GM06990 (cell line): ENCODE results near the gene SPINK9.

Experiments used
- DNase-seq: peaks from one replicate; pipeline ENCODE4 v3.0.0-alpha.2; 2011; ENCODE audit not compliant: insufficient read length; ENCODE audit errors: extremely low read depth
- H3K27me3 ChIP-seq: replicated peaks from 2 replicates; pipeline ENCODE4 v1.6.0; 2011; ENCODE audit warnings: low read length; ENCODE audit not compliant: control insufficient read depth, insufficient read depth
- H3K36me3 ChIP-seq: 2 replicates; pipeline ENCODE4 v1.5.1; 2011; ENCODE audit warnings: low read length; ENCODE audit not compliant: control insufficient read depth, insufficient read depth
- H3K4me3 ChIP-seq: replicated peaks from 2 replicates; pipeline ENCODE4 v1.5.1; 2011; ENCODE audit warnings: low read depth, mild to moderate bottlenecking, control low read depth, low read length
- TF ChIP-seq, protein P1 (sequence below): IDR thresholded peaks from 2 replicates; pipeline ENCODE4 v1.5.1; 2011; ENCODE audit warnings: low read length, control low read depth, mild to moderate bottlenecking, inconsistent platforms; ENCODE audit not compliant: insufficient read depth, poor library complexity, severe bottlenecking

SPINK9 gene

DNA sequence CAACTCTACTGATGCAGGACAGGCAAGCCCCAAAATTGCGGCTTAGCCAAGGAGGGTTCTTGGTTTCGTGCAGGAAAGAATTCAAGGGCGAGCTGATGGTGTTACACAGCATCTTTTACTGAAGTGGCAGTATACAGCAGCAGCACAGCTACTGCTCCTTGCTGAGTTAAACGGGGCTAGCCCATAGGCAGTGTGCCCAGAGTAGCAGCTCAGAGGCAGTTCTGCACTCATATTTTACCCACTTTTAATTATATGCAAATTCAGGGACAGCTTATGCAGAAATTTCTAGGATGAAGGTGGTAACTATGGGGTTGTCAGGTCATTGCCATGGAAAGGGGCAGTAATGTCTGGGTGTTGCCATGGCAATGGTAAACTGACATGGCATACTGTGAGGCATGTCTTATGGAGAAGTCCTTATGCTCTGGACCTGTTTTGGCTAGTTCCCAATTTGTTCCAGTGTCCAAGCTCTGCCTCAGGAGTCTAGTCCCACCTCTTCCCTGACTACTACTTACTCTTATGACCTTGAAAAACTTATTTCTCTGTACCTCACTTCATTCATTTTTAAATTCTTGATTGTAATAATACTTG, 2.0 kb upstream of the SPINK9 start:
- H3K4me3 ChIP-seq = no peak overlapping the region
- DNase-seq = no peak
- no peaks in the 10 kb centered on the region for H3K36me3 ChIP-seq
- no peaks in the 10 kb centered on the region for H3K27me3 ChIP-seq
- TF ChIP-seq, protein P1, sequence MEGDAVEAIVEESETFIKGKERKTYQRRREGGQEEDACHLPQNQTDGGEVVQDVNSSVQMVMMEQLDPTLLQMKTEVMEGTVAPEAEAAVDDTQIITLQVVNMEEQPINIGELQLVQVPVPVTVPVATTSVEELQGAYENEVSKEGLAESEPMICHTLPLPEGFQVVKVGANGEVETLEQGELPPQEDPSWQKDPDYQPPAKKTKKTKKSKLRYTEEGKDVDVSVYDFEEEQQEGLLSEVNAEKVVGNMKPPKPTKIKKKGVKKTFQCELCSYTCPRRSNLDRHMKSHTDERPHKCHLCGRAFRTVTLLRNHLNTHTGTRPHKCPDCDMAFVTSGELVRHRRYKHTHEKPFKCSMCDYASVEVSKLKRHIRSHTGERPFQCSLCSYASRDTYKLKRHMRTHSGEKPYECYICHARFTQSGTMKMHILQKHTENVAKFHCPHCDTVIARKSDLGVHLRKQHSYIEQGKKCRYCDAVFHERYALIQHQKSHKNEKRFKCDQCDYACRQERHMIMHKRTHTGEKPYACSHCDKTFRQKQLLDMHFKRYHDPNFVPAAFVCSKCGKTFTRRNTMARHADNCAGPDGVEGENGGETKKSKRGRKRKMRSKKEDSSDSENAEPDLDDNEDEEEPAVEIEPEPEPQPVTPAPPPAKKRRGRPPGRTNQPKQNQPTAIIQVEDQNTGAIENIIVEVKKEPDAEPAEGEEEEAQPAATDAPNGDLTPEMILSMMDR = no peak

DNA sequence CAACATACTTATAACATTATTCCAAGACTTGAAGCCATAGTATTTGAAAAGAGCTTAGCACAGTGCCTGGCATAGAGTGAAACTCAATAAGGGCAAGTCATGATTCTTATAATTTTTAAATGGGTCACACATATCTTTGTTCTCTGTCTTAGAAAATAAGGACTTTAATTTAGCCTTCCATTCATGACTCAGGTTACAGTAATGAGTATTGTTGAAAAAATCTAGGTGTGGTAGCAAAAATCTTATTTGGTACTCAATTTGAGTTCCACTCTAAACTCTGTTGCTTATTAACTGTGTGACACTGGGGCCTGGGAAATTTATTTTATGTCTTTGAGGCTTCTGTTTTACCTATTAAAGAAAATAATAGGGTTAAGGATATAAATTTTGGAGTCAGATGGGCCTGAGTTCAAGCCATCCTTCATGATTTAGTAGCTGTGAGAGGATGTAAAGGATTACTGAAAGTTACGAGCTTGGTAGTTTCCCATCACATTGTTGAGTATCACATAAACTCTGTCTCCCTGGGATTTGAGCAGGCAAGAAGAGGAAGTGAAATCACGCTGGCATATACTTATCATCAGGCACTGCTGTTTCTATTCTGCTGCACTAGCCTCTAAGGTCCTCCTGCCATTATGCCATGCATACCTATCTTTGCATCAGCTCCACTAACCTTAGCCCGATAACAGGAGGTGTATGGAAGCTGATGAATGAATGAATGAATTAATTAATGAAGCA, 1.5 kb downstream of the SPINK9 start:
- DNase-seq = no peak
- Histone ChIP-seq H3K27me3 (no peaks in the 10 kb centered on the region), H3K4me3 (no peak overlapping the region), H3K36me3 (no peaks in the 10 kb centered on the region)
- TF ChIP-seq, protein P1 = no peak

DNA sequence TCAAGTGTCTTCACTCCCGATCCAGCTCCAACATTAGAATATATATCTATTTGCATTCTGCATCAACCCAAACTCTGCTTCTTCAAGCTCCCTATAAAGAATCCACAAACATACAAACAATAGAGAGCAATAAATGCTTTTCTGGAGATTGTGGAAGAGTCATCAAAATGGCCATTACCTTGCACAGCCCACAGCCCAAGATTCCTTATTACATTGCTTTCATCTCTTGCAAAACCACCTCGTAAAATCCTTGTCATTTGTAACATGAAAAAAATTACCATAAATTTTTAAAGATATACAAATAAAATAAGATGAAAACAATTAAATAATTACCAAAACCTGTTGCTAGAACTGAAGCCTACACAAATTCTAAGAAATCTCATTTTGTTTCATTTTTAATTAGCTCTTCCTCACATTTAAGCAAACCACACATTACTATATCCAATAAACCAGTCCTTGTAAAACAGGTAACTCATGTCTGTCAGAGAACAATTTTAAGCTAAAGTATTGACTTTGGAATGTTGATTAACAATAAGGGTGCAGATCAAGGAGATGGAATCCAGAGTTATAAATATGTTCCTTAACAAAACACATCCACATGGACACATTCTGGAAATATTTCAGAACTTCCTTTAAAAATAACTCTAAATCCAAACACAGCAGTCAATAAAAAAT, 7.1 kb downstream of the SPINK9 start:
- TF ChIP-seq, protein P1 = no peak
- no peak for DNase-seq
- no peak overlapping the region for H3K4me3 ChIP-seq
- no peaks in the 10 kb centered on the region for H3K36me3 ChIP-seq
- H3K27me3 ChIP-seq = no peaks in the 10 kb centered on the region

DNA sequence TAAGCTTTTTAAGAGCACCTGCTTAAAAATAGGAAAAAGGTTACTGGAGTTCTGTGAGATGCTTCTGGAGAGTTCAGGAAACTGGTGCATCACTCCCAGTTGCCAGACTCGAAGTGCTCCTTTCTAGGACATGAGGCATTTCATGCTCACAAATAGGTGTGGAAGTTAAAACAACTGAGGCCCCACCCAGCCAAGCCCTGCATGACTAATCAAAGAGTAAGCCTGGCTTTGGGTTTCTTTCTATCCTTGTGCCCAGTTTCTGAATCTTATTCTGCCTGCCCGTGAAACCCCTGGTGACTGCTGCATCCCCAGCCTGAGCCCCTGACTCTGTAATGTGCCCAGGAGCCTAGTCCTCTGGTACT, 7.7 kb downstream of the SPINK9 start:
- no peak overlapping the region for H3K4me3 ChIP-seq
- TF ChIP-seq, protein P1 = no peak
- DNase-seq = no peak
- no peaks in the 10 kb centered on the region for H3K36me3 ChIP-seq
- no peaks in the 10 kb centered on the region for H3K27me3 ChIP-seq

DNA sequence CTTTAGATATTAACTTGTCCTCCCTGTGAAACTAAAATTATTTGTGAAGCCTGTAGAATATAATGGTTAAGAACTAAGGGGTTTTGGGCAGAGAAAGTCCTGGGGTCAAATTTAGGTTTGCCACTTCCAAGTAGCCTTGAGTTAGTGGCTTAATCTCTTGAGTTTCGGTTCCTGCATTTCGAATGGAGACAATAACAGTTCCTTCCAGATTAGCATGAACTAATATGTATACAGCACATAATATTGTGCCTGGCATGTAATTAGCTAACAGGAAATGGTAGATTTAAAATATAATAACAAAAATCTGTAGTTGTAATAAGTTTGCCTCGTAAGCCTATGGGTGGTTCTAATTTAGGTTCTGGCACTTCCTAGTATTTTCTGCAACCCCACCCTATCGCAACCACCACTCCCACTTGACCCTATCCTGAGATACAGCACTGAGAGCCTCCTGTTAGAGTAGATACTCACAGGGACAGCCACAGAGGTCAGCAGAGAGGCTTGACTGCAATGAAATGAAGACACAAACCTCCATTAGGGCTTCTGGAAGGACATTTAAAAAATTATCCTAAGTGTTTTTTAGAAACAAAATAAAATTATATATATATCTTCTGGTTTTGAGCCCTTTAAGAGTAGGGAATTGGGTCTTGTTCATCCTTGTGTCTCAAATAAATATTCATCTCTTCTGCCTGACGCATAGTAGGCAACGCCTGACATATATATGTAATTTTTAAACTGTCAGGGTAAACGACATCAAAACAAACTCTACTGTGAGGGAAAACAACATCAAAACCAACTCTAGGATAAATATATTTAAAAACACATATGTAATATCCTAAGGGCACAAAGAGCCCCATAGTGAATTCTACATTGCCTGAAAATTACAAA, 8.5 kb downstream of the SPINK9 start:
- no peak for DNase-seq
- TF ChIP-seq, protein P1 = no peak
- no peaks in the 10 kb centered on the region for H3K36me3 ChIP-seq
- no peaks in the 10 kb centered on the region for H3K27me3 ChIP-seq
- no peak overlapping the region for H3K4me3 ChIP-seq
